Measurements from ENCODE around the gene RAB43.
"Not testable (repeated sequence)": the region's sequence is repeated elsewhere in the genome, so short reads cannot be mapped to it uniquely, and the experiment has no call there.

RAB43 gene

GRCh38 chr3:129087904-129088303 is 33.7 kb downstream of the RAB43 start:
- DNase-seq: not testable (repeated sequence)

- no peak for DNase-seq
Measured at GRCh38 chr3:129087138-129087702, 34.4 kb downstream of the RAB43 start.

- no peak for DNase-seq
Measured at GRCh38 chr3:129085818-129086217, 35.8 kb downstream of the RAB43 start.

- no peak for DNase-seq
Measured at GRCh38 chr3:129085165-129085715, 36.4 kb downstream of the RAB43 start.

- no peak for DNase-seq
Measured at GRCh38 chr3:129084501-129084900, 37.1 kb downstream of the RAB43 start.

GRCh38 chr3:129082026-129082425 is 39.6 kb downstream of the RAB43 start:
- no peak for DNase-seq

GRCh38 chr3:129081503-129081902 is 40.1 kb downstream of the RAB43 start:
- DNase-seq: no peak

GRCh38 chr3:129078510-129078909 is 43.1 kb downstream of the RAB43 start:
- DNase-seq: no peak

- no peak for DNase-seq
Measured at GRCh38 chr3:129077222-129077621, 44.4 kb downstream of the RAB43 start.

GRCh38 chr3:129070086-129070885 is 51.3 kb downstream of the RAB43 start:
- DNase-seq: no peak

- not testable (repeated sequence) for DNase-seq
Measured at GRCh38 chr3:129069313-129070085, 52.1 kb downstream of the RAB43 start.

- DNase-seq: no peak
Measured at GRCh38 chr3:129068291-129068886, 53.2 kb downstream of the RAB43 start.

GRCh38 chr3:129067719-129068118 is 53.9 kb downstream of the RAB43 start:
- DNase-seq: not testable (repeated sequence)

- DNase-seq: no peak
Measured at GRCh38 chr3:129065720-129066073, 55.9 kb downstream of the RAB43 start.

- no peak for DNase-seq
Measured at GRCh38 chr3:129065016-129065719, 56.4 kb downstream of the RAB43 start.

- no peak for DNase-seq
Measured at GRCh38 chr3:129063841-129064482, 57.6 kb downstream of the RAB43 start.

- no peak for DNase-seq
Measured at GRCh38 chr3:129063091-129063640, 58.4 kb downstream of the RAB43 start.

GRCh38 chr3:129061888-129062834 is 59.4 kb downstream of the RAB43 start:
- no peak for DNase-seq

GRCh38 chr3:129061023-129061887 is 60.3 kb downstream of the RAB43 start:
- no peak for DNase-seq
